ENCODE measurements around the gene CINP.

DNA sequence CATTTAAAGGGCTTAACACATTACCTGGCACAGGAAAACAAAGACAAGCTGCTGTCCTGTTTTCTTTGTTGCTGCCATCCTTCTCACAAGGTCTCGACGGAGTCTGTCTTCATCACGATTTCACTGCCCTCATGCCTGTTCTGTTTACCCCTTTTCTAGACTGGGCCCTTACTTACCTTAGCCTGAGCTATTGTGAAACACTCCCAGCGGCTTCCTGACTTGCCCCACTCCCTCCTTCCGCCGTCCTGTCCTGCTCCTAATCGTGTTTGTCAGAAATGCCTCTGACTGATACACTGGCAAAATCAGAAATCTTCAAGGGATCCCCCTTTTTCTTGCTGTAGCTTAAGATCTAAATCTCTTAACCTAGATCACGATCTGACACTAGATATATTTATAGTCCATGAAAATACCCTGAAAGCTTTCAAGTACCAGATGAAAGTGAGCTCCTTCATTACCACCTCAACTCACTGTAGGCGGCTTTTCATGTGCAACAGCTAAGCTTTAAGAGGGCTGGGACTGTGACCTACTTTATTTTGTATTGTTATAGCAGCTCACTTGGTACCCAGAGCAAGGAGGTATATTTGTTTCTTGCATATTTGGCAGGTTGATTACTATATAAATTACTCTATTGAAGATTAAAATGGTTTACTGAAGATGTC is 32.2 kb upstream of the CINP start:
- TF ChIP-seq, protein P1, sequence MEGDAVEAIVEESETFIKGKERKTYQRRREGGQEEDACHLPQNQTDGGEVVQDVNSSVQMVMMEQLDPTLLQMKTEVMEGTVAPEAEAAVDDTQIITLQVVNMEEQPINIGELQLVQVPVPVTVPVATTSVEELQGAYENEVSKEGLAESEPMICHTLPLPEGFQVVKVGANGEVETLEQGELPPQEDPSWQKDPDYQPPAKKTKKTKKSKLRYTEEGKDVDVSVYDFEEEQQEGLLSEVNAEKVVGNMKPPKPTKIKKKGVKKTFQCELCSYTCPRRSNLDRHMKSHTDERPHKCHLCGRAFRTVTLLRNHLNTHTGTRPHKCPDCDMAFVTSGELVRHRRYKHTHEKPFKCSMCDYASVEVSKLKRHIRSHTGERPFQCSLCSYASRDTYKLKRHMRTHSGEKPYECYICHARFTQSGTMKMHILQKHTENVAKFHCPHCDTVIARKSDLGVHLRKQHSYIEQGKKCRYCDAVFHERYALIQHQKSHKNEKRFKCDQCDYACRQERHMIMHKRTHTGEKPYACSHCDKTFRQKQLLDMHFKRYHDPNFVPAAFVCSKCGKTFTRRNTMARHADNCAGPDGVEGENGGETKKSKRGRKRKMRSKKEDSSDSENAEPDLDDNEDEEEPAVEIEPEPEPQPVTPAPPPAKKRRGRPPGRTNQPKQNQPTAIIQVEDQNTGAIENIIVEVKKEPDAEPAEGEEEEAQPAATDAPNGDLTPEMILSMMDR (conservative IDR thresholded peaks at IDR 0.05; ENCODE audit: low read length) = no peak
- TF ChIP-seq EZH2phosphoT487 (IDR thresholded peaks at IDR 0.05; ENCODE audit: borderline replicate concordance) = no peak

Data from Loucy (cell line).